A673 (cell line): ENCODE data around the gene RNPEPL1. TPM values are rescaled to one million over a fixed set of nuclear protein-coding genes. Genes with fewer than 3 reads are reported as not detected.

Experiments
- BruUV-seq: library from RNA; stranded (reverse); fragments of 400-500 nt; replicated peaks from 2 replicates; lab custom pipeline; 2021; lab: Mats Ljungman, UMichigan
- CTCF ChIA-PET: fragments of 300-600 bp; sonication (Branson Sonifier 250); formaldehyde crosslinking; loops from one replicate; lab custom pipeline; 2022; ENCODE audit warnings: antibody characterized with exemption; lab: Charles Lee
- POLR2A ChIA-PET: fragments of 300-600 bp; sonication (Branson Sonifier 250); formaldehyde crosslinking; loops from one replicate; lab custom pipeline; 2022; ENCODE audit warnings: antibody characterized with exemption; ENCODE audit not compliant: low non-redundant PET; lab: Charles Lee
- DNase-seq: peaks from one replicate; pipeline ENCODE4 v3.0.0-alpha.2; 2015; ENCODE audit warnings: low spot score
- H3K27ac ChIP-seq: fragments of 200-600 bp; sonication (generic); 2 replicates; pipeline ENCODE4 v1.5.1; 2016; ENCODE audit warnings: mixed run types, low read depth, mild to moderate bottlenecking, mixed read lengths, antibody characterized with exemption, low read length; ENCODE audit not compliant: poor library complexity, severe bottlenecking
- H3K27me3 ChIP-seq: fragments of 200-600 bp; sonication (generic); replicated peaks from 2 replicates; pipeline ENCODE4 v1.6.1; 2017; ENCODE audit warnings: mixed run types, low read depth, mild to moderate bottlenecking, mixed read lengths, antibody characterized with exemption, low read length; ENCODE audit not compliant: insufficient read depth, poor library complexity
- H3K36me3 ChIP-seq: fragments of 200-600 bp; sonication (generic); 2 replicates; pipeline ENCODE4 v1.6.1; 2016; ENCODE audit warnings: mixed run types, mild to moderate bottlenecking, mixed read lengths, antibody characterized with exemption, low read length; ENCODE audit not compliant: insufficient read depth, poor library complexity, severe bottlenecking
- H3K4me1 ChIP-seq: fragments of 200-600 bp; sonication (generic); 2 replicates; pipeline ENCODE4 v1.6.1; 2017; ENCODE audit warnings: mixed run types, mild to moderate bottlenecking, mixed read lengths, antibody characterized with exemption, low read length; ENCODE audit not compliant: insufficient read depth, poor library complexity, severe bottlenecking
- H3K4me3 ChIP-seq: fragments of 200-600 bp; sonication (generic); 2 replicates; pipeline ENCODE4 v1.5.1; 2016; ENCODE audit warnings: low read depth, mixed run types, mild to moderate bottlenecking, mixed read lengths, low read length; ENCODE audit not compliant: poor library complexity, severe bottlenecking
- H3K9me3 ChIP-seq: fragments of 200-600 bp; sonication (generic); 2 replicates; pipeline ENCODE4 v1.6.1; 2016; ENCODE audit warnings: mixed run types, low read depth, mild to moderate bottlenecking, mixed read lengths, antibody characterized with exemption, low read length; ENCODE audit not compliant: poor library complexity, severe bottlenecking
- EZH2 ChIP-seq: fragments of 200-600 bp; sonication (generic); IDR thresholded peaks from 2 replicates; pipeline ENCODE4 v1.6.1; 2017; ENCODE audit warnings: borderline replicate concordance, low read depth, mild to moderate bottlenecking, mixed read lengths, antibody characterized with exemption, low read length; ENCODE audit not compliant: poor library complexity, severe bottlenecking
- intact Hi-C: fragments of 100-400 bp; cut with micrococcal nuclease; formaldehyde crosslinking; loops from one replicate; pipeline ENCODE4 v1.10.0; 2022; ENCODE audit not compliant: unreplicated experiment
- total RNA-seq: library from RNA; stranded (reverse); gene quantifications from 2 replicates; pipeline ENCODE4 v1.2.3, GENCODE V29; 2021
- TF ChIP-seq, protein P1 (sequence below): fragments of 300-800, 200-600 bp; sonication (generic); conservative IDR thresholded peaks from 2 replicates; pipeline ENCODE4 v1.5.1; 2017; ENCODE audit warnings: low read depth, mild to moderate bottlenecking, antibody characterized with exemption, low read length, moderate library complexity, mixed read lengths

Gene RNPEPL1
- total RNA-seq, 1 experiment from 2014 or later = 26.5 TPM

DNA sequence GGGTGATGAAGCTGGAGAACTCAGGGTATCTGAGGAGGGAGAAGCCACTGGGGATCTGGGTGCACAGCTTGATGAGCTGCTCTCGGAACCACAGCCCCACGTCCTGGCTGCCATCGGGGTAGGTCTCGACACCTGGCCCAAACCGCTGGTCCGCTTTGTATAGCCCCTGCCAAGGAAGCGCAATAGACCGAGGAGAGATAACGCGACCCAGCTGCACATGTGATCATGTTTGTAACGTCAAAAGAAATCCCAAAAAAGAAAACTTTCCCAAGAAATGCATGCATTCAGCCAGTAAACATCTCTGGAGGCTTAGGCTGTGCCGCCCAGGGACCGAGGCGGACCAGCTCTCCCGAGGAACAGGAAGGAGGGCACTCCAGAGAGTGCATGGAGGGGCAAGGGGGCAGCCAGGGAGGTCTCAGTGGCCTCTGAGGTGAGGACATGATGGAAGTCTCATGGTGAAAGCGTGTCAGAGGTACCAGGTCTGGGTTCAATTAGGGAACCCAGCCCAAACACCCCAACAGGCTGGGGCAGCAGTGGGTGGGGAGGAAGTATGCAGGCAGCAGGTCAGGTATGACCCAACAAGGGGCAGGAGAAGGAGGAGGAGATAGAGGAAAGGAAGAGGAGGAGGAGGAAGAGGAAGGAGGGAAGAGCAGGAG, 38.8 kb upstream of the RNPEPL1 start:
- no peaks in the 10 kb centered on the region for H3K27me3 ChIP-seq

DNA sequence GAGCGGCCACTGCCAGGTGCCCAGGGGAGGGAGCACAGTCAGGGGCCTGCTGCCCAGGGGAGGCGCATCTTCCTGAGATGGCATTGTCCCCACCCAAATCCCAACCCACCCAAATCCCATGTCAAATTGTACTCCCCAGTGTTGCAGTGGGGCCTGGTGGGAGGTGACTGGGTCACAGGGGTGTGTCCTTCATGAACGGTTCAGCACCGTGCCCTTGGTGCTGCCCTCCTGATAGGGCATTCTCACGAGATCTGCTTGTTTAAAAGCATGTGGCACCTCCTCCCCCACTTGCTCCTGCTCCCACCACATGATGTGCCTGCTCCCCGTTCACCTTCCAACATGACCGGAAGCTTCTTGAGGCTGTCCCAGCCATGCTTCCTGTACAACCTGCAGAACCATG, 38.1 kb upstream of the RNPEPL1 start:
- Histone ChIP-seq H3K27ac (no peak overlapping the region), H3K4me3 (no peak overlapping the region), H3K9me3 (peaks cover 29% of the 10 kb centered on the region), H3K27me3 (no peaks in the 10 kb centered on the region), H3K36me3 (peaks cover 7% of the 10 kb centered on the region), H3K4me1 (no peaks in the 10 kb centered on the region)
- ChIA-PET CTCF (no interaction called here), POLR2A (no interaction called here)
- TF ChIP-seq EZH2 = no peak
- TF ChIP-seq, protein P1, sequence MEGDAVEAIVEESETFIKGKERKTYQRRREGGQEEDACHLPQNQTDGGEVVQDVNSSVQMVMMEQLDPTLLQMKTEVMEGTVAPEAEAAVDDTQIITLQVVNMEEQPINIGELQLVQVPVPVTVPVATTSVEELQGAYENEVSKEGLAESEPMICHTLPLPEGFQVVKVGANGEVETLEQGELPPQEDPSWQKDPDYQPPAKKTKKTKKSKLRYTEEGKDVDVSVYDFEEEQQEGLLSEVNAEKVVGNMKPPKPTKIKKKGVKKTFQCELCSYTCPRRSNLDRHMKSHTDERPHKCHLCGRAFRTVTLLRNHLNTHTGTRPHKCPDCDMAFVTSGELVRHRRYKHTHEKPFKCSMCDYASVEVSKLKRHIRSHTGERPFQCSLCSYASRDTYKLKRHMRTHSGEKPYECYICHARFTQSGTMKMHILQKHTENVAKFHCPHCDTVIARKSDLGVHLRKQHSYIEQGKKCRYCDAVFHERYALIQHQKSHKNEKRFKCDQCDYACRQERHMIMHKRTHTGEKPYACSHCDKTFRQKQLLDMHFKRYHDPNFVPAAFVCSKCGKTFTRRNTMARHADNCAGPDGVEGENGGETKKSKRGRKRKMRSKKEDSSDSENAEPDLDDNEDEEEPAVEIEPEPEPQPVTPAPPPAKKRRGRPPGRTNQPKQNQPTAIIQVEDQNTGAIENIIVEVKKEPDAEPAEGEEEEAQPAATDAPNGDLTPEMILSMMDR = no peak
- no peak for DNase-seq
- BruUV-seq = no TSS peak
- intact Hi-C loops = no loop called here

More for the DNA sequence above, 38.8 kb upstream of the RNPEPL1 start:
- Histone ChIP-seq H3K27ac (no peak overlapping the region), H3K4me3 (no peak overlapping the region), H3K36me3 (peaks cover 7% of the 10 kb centered on the region), H3K9me3 (peaks cover 36% of the 10 kb centered on the region), H3K4me1 (no peaks in the 10 kb centered on the region)
- ChIA-PET CTCF (no interaction called here), POLR2A (no interaction called here)
- intact Hi-C loops = no loop called here
- no TSS peak for BruUV-seq
- TF ChIP-seq EZH2 = no peak
- TF ChIP-seq, protein P1 = no peak
- no peak for DNase-seq

DNA sequence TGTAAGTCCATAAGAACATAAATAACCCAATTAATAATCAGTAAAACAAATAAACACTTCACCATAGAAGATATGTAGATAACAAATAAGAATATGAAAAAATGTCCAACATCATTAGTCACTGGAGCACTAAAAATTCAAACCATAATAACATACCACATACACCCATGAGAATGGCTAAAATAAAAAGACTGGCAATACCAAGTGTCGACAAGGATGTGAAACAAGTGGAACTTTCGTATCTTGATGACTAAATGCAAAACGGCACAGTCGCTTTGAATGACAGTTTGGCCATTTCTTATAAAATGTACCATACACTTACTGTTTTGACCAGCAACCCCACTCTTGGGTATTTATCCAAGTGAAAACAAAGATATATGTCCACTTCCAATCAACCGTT, 37.2 kb upstream of the RNPEPL1 start:
- TF ChIP-seq, protein P1 = no peak
- no peak for TF ChIP-seq EZH2
- Histone ChIP-seq H3K27ac (no peak overlapping the region), H3K27me3 (no peaks in the 10 kb centered on the region), H3K36me3 (peaks cover 7% of the 10 kb centered on the region), H3K9me3 (peaks cover 22% of the 10 kb centered on the region), H3K4me3 (no peak overlapping the region), H3K4me1 (no peaks in the 10 kb centered on the region)
- DNase-seq = no peak
- ChIA-PET CTCF (no interaction called here), POLR2A (no interaction called here)
- no TSS peak for BruUV-seq
- intact Hi-C loops = no loop called here
